NCI-H128 (cell line): ENCODE results near the gene UPK2.
"Not testable (repeated sequence)": the region's sequence is repeated elsewhere in the genome, so short reads cannot be mapped to it uniquely, and the experiment has no call there.

Experiments
- DNase-seq: peaks from one replicate; lab custom pipeline; 2025; ENCODE audit not compliant: unreplicated experiment; lab: John Stamatoyannopoulos, UW

Gene UPK2

GRCh38 chr11:118984825-118985224 is 28.7 kb downstream of the UPK2 start:
- no peak for DNase-seq

DNA sequence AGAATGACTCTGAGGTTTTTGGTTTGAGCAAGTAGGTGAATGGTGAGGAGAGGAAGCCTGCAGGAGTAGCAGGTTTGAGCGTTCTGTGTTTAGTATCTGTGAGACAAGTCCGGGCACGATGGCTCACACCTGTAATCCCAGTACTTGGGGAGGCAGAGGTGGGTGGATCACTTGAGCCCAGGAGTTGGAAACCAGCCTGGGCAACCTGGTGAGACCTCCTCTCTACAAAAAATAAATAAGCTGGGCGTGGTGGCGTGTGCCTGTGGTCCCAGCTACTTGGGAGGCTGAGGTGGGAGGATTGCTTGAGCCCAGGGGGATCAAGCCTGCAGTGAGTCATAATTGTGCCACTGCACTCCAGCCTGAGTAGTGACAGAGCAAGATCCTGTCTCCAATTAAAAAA is 32.2 kb downstream of the UPK2 start:
- no peak for DNase-seq

DNA sequence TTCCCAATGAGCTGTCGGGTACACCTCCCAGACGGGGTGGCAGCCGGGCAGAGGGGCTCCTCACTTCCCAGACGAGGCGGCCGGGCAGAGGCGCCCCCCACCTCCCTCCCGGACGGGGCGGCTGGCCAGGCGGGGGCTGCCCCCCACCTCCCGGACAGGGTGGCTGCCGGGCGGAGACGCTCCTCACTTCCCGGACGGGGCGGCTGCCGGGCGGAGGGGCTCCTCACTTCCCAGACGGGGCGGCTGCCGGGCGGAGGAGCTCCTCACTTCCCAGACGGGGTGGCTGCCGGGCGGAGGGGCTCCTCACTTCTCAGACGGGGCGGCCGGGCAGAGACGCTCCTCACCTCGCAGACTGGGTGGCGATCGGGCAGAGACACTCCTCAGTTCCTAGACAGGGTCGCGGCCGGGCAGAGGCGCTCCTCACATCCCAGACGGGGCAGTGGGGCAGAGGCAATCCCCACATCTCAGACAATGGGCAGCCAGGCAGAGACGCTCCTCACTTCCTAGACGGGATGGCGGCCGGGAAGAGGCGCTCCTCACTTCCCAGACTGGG is 35.5 kb downstream of the UPK2 start:
- DNase-seq, result not testable (repeated sequence)

- DNase-seq, result no peak
These were observed 41.0 kb downstream of the UPK2 start for GRCh38 chr11:118996926-118997626.

DNA sequence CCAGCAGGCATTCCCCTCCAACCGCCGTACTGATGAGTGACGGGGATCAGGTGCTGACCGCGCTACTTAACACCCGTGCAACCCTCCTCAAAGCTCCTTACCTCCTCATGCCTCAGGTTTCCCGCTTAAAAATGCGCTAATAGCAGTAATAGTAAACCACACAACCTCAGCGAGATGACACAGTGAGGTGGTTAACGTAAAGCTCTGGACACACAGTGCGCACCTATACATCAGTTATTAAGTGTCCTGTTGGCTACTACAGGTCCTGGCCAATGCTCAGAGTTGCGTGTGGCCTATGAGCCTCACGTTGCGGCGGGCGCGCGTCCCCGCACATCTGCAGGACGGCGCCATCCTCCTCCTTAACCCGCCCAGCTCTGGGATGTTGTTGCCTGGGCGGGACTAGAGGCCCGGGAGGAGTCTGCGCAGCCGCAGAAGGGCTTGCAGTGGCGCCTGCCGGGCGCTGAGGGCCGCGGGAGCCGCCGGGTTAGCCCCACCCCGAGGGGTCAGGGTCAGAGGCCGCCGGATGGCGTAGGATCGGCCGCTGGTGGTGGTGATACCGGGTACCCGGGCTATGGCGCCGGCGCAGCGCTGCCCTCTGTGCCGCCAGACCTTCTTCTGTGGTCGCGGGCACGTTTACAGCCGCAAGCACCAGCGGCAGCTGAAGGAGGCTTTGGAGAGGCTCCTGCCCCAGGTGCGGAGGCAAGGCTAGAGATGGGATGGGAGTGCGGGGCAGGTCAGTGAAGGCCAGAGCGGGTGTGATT is 41.7 kb downstream of the UPK2 start, which contains the start of gene CENATAC:
CENATAC (plus strand) TSS at position 512 of the 761 bp plus-strand sequence; CDS start at position 572, 60 bp downstream.
- DNase-seq, result peak; percentile 77

DNA sequence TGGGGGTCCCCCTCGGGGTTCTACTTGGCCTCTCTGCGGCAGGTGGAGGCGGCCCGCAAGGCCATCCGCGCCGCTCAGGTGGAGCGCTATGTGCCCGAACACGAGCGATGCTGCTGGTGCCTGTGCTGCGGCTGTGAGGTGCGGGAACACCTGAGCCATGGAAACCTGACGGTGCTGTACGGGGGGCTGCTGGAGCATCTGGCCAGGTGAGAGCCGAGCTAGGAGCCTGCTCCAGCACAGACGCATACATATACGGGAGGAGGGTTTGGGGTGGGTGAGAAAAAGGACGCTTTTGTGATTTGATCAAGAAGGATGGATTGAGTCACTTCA is 42.3 kb downstream of the UPK2 start:
- DNase-seq, result no peak

- no peak for DNase-seq
These were observed 42.7 kb downstream of the UPK2 start for GRCh38 chr11:118998822-118999221.

DNA sequence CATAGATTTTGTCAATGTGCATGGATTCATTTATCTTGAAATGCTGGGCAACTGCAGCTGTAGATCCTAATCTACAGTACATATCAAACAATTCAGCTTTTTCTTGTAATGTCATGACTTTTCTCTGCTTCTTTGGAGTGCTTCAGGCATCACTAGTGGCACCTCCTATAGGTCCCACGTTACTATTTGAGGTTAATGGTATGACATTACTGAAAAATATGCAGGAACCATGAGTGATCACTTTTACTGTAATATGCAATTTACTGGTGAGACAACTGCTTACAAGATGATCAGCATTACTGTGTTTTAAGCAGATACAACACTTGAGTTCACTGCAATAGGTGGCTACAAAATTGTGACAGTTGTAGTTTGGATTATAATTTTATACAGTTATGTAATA is 44.8 kb downstream of the UPK2 start:
- DNase-seq, result no peak

DNA sequence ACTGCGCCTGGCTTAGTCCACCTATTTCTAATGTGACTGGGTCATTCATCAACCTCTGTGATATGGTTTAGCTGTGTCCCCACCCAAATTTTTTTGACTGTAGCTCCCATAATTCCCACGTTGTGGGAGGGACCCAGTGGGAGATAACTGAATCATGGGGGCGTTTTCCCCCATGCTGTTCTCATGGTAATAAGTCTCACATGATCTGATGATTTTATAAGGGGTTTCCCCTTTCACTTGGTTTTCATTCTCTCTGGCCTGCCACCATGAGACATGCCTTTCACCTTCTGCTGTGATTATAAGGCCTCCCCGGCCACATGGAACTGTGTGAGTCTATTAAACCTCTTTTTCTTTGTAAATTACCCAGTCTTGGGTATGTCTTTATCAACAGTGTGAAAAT is 50.6 kb downstream of the UPK2 start:
- DNase-seq, result no peak
